HG02678 (cell line): Measurements from ENCODE around the gene PLET1.
"Not testable (repeated sequence)": the region's sequence is repeated elsewhere in the genome, so short reads cannot be mapped to it uniquely, and the experiment has no call there.

Experiments
- ATAC-seq: cut with Tn5 transposase; IDR thresholded peaks from one replicate; pipeline ENCODE4 v1.9.1; 2021; ENCODE audit warnings: mild to moderate bottlenecking, moderate library complexity; ENCODE audit not compliant: unreplicated experiment

PLET1 gene

DNA sequence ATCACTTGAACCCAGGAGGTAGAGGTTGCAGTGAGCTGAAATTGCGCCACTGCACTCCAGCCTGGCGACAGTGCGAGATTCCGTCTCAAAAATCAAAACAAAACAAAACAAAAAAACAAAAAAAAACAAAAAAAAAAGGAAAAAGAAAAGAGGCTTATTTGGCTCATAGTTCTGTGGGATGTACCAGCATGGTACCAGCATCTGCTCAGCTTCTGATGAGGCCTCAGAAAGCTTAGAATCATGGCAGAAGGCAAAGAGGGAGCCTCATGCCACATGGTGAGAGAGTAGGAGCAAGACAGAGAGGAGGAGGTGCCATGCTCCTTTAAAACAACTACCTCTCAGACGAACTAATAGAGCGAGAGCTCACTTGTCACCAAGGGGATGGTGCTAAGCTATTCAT lies 45.0 kb downstream of the PLET1 start:
- ATAC-seq: no peak

DNA sequence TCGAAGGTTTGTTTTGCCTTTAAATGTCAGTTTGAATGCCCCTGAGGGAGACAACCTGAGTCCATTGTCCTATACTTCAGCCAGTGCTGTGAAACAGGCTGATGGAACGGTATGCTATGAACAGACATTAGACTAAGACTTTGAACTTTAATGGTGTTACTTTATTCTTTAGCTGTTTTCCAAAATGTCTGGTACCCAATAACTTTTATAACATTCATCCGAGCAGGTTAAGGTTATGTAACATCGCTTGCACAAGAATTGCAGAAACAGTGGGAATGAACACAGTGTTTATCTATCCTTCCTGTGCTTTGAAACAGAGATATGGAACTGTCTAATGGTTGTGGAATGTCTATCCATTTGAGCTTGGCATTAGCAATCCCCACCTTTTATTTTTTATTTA lies 46.9 kb downstream of the PLET1 start:
- no peak for ATAC-seq

DNA sequence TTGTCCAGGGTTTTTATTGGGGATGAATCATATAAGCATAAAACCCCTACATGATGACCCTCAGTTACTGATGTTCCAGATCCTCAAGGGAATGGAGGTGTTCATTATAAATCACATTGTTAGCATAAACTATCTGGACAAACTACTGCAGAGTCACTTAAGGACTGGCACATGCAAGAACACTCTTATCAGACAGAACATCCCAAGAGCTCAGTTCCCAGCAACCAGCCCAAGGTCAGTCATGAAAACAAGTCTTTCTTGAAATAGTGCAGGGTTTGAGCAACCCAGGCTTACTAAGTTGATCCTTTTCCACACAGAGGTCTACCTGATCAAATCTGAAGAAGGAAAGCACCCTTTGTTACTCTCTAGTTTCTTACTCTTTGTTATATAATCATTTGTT lies 48.0 kb downstream of the PLET1 start:
- no peak for ATAC-seq

DNA sequence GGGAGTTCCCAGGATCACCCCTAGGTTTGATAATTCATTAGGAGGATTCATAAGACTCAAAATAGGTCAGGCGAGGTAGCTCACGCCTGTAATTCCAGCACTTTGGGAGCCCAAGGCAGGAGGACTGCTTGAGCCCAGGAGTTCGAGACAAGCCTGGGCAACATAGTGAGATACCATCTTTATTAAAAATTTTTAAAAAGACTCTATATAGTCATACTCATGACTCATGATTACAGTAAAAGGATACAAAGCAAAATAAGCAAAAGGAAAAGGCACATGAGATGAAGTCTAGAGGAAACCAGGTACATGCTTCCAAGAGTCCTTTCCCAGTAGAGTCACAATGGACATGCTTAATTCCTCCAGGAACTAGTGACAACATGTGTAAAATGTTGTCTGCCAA lies 48.4 kb downstream of the PLET1 start:
- ATAC-seq: no peak

DNA sequence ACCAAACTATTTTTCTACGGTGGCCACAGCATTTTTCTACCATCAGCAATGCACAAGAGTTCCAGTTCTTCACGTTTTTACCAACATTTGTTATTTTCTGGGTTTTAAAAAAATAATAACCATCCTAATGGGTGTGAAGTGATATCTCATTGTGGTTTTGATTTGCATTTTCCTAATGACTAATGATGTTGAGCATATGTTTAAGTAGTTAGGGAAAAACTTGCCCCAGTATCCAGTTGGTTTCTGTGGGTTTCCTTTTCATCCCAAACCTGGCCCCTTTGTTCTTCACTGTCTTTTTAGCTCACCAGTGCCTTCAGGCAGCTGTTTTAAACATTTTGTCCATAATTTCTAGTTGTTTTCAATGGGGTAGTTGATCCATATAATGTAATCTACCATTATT lies 49.1 kb downstream of the PLET1 start:
- ATAC-seq: no peak

DNA sequence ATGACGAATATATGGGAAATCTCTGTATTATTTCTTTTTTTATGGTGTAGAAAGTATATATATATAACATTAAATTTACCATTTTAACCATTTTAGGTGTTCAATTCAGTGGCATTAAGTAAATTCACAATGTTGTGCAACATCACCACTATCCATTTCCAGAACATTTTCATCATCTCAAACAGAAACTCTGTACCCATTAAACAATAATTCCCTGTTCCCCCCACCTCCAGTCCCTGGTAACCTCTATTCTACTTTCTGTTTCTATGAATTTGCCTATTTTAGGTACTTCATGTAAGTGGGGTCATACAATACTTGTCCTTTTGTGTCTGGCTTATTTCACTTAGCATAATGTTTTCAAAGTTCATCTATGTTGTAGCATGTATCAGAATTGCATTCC lies 49.8 kb downstream of the PLET1 start:
- ATAC-seq: no peak

DNA sequence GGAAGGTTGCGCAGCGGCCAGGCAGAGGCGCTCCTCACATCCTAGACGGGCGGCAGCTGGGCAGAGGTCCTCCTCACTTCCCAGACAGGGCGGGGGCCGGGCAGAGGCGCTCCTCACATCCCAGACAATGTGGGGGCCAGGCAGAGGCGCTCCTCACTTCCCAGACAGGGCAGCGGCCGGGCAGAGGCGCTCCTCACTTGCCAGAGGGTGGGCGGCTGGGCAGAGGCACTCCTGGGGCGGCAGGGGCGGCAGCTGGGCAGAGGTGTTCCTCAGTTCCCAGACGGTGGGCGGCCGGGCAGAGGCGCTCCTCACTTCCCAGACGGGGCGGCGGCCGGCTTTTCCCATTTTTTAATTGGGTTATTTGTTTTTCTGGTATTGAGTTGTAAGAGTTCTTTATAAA lies 54.6 kb downstream of the PLET1 start:
- ATAC-seq: no peak

DNA sequence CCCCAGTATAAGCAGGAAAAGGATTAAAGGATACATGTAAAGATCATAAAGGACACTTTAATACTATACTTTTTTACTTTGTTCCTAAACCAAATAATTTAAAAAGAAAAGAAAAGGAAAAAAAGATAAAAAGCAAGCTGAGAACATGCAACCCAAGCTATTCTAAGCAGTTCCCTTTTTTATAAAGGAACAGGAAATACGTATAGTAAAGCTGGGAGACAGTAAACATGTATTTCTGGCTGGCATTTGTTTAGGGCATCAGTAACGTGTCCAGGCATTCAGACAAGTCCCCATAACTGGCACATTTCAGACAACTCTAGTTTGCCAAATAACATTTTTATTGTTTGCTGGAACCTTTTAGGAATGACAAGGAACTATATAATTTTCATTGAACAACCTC lies 60.4 kb downstream of the PLET1 start:
- no peak for ATAC-seq

DNA sequence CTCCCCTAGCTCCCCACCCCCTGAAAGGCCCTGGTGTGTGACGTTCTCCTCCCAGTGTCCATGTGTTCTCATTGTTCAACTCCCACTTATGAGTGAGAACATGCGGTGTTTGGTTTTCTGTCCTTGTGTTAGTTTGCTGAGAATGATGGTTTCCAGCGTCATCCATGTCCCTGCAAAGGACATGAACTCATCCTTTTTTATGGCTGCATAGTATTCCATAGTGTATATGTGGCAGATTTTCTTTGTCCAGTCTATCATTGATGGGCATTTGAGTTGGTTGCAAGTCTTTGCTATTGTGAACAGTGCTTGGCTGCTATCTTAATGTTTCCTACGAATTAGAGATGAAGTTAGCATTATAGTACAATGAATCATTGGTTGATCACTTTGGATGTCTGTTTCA lies 61.6 kb downstream of the PLET1 start:
- not testable (repeated sequence) for ATAC-seq
